ENCODE results near the gene ELF2.
"Not testable (repeated sequence)": the region's sequence is repeated elsewhere in the genome, so short reads cannot be mapped to it uniquely, and the experiment has no call there.

Gene ELF2

DNA sequence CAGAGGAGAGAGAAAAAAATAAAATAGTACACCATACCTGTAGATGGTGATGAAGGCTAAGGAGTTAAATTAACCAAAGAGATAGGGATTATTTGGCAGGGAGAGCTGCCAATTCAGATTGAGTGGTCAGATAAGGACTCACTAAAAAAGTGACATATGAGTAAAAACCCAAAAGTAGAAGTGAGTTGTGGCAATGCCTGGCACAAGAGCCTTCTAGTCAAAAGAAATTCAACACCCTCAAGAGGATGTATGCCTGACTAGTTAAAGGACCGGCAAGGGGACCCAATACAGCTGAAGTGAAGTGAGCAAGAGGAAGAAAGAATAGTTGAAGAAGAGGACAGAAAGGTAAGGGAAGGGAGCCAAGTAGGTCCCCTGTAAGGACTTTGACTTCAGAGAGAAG lies 34.9 kb downstream of the ELF2 start:
- DNase-seq: no peak

DNA sequence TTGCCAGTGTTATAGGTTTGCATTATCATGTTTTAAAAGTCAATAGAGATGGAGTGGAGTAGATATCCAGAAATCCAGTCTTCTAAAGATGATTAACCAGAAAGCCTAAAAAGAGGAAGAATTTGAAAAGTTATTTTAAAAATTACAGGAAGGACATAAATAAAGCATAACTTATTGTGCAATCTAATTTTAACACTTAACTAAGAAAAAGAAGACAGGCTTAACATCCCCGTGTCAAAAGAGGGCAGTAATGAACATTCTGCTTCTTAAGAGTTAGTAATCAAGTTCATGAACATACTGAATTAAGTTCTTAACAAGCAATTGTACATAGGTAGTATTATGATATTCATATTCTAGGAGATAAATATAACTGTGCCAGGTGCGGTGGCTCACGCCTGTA lies 39.3 kb downstream of the ELF2 start:
- no peak for DNase-seq

DNA sequence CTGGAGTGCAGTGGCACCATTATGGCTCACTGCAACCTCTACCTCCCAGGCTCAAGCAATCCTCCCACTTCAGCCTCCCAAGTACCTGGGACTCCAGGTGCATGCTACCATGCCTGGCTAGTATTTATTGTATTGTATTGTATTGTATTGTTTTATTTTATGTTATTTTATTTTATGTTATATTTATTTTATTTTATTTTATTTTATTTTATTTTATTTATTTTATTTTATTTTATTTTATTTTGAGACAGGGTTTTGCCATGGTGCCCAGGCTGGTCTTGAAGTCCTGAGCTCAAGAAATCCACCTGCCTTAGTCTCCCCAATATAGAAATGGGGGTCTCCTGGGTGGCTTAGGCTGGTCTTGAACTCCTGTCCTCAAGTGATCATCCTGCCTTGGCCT lies 42.6 kb downstream of the ELF2 start:
- DNase-seq: no peak

DNA sequence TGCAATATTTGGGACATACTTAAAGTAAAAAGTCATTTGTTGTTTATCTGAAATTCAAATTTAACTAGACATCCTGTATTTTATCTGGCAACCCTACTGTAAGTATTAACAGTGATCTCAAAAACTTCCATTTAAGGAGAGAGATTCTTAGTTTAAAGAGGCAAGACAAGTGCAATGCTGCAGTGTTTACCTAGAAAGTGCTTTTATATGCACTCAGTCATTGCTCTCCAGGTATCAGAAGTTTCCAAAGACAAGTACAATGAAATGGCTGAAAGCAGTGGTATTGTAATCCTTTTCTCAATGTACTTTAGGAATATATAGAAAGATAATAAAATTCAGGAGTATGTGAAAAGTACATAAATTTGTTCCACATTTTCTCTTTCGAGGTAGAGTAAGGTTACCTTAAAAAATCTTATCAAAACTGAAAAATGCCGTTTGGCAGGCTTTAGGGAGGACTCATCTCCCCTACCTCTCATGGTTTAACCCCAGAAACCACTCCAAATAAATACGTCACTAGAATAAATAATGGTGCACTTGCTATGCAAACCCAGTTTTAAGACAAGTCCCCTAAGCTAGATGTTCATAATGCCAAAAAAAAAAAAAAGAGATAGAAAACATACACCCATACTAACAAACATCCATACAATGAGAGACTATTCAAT lies 45.7 kb downstream of the ELF2 start:
- no peak for DNase-seq

DNA sequence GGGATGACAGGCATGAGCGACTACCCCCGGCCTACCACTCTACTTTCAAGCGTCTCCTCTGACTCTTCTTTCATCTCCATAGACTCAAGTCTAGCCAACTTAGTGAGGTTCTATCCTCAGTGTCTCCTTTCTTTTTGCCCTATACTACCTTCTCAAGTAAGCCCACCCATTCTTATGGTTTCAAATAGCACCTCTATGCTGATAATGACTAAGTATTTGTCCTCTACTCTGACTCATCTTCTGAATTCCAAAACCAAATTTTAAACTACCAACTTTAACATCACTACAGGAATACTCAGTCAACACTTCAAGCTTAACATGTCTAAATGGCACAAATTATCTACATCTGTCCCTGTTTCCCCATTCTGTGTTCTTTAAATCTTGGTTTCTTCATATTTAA lies 47.8 kb downstream of the ELF2 start:
- DNase-seq: no peak

DNA sequence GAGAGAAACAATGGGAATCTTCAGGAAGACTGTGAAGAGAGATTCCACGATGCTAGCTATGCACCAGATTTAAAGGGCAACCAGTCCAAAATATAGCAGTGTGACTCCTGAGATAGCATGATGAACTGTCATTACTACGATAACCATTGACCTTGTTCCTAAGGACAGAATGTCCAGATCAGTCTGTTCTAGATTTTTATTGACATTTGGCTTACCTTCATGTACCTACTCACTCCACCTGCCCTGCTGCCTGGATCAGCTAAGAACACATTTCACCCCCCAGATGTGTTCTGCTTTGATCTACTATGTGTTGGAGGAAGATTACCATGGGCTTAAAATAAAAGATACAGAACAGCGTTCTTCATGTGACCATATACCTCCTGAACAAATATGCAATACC lies 50.1 kb downstream of the ELF2 start:
- no peak for DNase-seq

DNA sequence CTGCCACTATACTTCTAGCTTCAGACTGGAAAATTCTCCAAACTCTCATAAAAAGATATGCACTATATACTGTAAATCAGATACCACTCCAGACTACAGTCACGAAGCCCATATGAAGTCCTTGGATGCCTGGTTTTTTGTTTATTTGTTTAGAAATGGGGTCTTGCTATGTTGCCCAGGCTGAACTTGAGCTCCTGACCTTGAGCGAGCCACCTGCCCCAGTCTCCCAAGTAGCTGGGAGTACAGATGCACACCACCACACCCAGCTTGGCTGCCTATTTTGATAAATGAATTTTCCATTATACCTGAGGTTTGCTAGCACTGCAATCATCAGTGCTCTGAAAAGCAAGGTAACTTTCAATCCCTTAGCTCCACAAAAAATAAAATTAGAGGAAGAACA lies 53.1 kb downstream of the ELF2 start:
- DNase-seq: no peak

DNA sequence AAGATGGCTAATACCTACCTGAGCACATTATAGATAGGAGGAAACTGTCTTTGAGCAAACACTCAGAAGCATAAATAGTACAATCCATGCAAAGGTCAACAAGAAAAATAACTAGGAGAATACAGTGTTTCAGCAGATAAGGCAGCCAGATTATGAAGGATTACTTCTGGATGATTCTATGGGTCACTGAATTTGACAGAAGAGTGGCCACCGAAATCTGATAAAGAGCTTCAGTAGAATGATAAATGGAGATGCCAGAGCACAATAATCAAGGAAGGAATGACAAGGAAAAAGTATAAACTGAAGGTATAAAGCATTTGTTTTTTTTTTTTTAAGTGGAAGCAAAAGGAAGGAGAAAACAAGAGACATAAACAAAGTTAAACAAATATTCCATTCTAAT lies 58.7 kb downstream of the ELF2 start:
- no peak for DNase-seq

DNA sequence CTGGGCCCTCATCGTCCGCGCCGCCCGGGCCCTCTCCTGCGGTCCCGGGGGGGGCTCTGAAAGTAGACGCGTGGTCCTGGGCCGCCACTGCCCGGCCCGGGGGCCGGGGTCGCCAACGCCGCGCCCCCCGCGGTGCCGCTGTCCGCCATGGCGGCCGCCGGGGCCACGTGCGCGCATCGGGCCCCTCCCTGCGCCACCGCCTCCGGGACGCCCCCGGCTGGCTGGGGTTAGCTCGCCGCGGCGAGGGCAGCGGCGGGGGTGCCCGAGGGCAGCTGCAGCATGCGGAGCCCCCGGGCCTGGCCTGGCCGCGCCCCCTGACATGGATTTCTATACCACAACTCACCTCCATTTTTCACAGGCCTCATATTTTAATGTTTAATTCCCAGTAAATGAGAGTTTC lies 61.8 kb downstream of the ELF2 start:
- DNase-seq: no peak

DNA sequence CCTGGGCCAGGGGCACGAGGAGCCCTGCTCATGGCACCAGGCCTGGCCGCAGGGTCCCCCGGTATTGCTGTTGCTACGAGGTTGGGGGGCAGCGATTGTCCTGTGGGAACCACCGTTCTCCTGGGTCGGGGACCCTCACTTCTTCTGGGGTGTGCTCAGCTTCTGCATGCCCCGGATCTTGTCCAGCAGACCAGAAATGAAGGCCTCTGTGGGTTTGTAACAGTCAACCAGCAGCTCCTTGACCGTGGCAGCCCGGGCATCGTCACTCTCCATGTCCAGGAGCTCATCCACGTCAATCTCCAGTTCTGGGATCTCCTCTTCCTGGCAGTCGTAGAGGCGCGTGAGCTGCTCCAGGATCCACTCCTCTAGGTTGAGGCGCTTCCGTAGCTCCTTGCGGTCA lies 62.2 kb downstream of the ELF2 start:
- DNase-seq: not testable (repeated sequence)

DNA sequence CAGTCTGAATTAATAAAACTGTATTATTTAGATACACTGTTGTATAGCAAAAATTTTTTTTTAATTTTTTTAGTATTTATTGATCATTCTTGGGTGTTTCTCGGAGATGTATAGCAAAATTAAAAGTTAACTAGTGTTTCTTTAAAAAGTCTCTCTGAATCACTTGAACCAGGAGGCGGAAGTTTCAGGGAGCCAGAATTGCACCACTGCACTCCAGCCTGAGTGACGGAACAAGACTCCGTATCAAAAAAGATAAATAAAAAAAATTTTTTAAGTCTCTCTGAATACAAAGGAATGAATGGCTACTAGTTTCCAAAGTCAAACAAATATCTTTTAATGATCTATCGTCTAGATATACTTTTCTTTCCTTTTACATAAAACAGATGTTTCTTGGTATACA lies 64.4 kb downstream of the ELF2 start:
- no peak for DNase-seq

DNA sequence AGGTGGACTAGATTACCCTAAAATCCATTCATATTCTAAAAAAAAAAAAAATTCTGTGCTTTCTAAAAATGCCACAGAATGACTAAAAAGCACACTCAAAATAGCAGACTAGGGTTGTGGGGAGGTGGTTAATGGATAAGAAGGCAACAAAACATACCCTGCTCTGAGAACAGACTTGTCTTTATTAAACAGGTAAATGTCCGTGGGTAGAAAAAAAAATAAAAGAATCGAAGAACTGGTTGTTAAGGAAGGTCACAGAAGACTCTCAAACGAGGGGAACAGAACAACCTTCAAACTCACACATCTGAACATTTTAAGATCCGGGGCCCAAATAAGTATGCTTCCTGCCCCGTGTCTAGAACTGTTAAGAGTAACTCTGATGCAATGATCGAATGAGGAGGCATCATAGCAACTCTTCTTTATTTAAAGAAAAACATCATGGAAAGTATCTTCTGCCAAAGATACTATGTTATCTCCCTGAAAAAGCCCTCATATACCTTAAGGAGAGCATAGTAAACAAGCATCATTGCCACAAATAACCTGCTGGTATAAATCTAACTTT lies 68.4 kb downstream of the ELF2 start:
- DNase-seq: no peak

DNA sequence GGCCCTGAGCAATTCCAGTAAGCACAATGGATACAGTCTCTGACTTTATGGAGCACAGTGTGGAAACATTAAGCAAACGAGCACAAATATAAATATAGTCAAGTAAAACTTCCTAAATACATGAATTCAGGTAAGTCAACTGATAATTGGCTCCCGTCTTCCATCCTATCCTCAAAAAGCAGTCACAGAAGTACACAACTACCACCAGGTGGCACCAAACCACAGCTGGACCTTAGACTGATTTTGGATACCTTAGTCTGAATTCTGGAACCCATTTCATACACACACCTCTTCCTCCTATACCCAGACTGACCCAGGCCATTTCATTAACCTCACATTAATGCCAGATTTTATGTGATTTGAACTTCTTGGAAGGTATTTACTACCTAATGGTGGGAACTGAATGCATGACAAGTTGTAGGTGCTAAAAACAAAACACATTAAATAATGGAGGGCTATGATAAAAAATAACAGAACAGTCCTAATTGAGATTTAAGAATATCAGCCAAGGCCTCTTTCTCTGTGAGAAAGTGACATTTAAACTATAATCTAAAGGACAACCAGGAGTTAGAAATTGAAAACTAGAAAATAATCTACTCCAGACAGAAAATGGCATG lies 77.5 kb downstream of the ELF2 start:
- peak; percentile 44 for DNase-seq

DNA sequence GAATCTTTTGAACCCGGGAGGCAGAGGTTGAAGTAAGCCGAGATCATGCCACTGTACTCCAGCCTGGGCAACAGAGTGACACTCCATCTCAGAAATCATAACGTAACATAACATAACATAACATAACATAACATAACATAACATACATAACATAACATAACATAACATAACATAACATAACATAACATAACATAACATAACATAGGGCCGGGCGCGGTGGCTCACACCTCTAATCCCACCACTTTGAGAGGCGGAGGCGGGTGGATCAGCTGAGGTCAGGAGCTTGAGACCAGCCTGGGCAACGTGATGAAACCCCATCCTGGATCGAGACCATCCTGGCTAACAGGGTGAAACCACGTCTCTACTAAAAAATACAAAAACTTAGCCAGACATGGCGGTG lies 84.7 kb downstream of the ELF2 start:
- DNase-seq: no peak

DNA sequence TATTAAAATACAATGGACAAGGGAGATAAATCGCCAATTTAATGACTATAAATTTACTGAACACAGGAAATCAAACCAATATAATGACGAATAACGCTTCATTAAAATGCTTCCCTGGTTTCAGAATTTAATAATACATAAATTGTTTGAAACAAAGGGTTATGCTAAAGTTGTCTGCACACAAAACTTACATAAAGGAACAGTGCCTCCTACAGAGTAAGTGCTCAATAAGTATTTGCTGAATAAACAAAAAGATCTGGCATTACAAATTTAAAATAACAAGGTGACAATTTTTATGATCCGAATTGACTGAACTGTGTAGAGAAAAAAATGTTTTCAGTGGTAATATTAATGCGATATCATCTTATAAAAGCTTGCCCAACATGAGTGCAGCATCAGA lies 91.9 kb downstream of the ELF2 start:
- no peak for DNase-seq

DNA sequence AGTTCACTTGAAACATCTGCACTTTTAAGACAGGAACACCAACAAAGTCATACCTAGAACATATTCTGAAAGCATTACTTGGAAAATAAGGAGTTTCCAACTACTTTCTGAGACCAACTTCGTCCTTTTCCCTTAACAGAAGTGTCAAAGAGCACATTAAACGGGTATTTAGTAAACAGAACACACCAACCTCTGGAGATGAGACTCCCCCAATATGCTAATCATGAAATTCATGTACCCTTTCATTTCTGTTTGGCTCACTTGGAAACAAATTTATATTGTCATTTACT lies 92.3 kb downstream of the ELF2 start:
- no peak for DNase-seq

DNA sequence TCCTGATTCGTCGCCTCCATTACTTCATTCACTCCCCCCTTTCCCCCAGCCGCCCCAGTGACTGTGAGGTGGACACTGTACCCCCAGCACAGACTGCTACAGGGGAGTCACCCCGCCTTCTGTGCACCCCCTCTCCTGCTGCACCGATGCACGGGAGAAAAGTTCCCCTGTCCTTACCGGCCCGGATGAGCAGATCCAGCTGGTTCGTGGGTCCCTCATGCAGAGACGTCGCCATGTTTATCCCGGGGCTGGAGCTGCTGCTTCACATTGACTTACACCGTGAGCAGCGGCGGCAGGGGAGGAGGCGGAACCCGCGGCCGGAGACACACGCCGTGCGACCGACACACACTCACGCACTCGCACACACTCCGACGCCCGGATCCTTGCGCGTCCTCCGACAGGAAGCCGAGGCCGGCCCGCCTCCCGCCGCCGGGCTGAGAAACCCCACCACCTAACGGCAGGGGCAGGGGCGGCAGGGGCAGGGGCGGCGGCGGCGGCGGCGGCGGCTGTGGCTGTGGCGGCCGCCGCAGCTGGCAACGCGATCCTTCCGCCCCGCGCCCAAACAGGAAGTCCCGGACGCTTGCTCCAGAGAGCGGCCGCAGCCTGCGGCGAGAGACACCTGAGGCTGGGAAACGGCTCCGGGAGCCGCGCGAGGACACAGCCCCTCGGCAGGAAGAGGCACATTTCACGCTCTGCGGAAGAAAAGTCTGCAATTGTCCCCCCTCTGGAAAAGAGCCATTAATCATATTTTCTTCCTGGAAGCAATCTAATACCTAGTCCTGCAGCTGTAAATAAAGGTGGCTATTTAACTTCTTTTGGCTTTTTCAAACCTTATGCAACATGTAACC lies 92.8 kb downstream of the ELF2 start:
- no peak for DNase-seq

DNA sequence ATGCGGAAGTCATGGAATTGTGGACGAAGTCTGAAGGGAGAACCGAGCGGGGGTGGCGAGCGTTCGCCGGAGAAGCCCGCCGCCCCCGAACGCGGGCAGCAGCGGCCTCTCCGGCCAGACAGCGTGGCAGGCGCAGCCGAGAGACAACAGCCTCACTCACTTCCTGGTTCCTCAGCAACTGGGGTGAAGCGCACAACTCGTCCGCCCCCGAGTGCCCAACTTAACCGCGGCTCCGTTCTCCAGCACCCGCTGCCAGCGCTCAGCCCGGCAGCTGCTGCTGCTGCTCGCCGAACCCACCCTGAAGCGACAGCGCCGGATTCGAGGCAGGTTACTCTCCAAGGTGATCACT lies 93.4 kb downstream of the ELF2 start:
- peak; percentile 7 for DNase-seq

DNA sequence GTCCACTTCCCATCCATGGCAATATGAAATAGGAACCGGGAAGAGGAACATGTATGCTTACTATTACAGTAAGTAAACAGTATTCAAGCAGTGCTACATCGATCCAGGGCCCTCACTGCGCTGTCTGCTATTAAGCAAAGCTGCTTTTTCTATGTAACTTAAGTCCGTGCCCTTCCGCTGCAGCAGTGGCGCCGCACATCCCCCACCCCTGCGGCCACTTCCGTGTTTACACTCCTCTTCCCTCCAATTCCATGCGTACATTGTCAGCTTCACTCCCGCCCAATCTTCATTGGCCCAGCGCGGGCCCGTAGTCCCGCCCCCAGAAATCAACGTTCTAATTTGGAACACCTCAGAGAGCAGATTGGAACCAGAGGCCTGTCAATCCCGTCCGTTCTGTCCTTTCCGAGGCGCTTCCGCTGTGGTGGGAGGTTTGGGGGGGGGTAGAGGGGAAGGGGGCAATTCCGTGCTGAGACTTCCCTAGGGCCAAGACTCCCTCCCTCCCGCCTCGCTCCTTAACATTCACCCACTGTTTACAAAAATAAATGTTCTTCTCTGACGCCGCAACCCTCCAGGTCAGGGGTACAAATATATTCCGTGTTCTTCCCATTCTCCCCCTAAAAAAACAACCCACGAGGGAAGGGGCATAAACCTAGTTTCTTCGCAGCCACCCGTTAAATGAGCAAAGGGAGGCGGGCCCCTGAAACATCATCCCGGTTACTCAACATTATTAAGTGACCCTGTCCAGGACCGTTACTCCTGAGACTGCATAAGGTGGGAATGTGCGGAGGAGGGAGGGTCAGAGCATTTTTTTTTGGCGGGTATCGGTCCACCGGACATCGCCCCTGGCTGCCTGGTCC lies 94.0 kb downstream of the ELF2 start:
- peak; percentile 95 for DNase-seq

DNA sequence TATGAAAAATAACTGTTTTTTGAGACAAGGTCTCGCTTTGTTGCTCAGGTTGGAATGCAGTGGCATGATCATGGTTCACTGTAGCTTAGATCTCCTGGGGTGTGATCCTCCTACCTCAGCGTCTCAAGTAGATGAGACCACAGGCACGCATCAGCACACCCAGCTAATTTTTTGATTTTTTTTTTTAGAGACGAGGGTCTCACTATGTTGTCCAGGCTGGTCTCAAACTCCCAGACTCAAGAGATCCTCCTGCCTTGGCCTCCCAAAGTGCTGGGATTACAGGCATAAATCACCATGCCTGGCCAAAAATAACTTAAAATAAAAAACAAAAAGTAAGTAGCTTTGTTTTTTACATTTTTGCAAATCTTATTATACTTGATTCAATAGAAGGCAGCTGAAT lies 98.1 kb downstream of the ELF2 start:
- no peak for DNase-seq

DNA sequence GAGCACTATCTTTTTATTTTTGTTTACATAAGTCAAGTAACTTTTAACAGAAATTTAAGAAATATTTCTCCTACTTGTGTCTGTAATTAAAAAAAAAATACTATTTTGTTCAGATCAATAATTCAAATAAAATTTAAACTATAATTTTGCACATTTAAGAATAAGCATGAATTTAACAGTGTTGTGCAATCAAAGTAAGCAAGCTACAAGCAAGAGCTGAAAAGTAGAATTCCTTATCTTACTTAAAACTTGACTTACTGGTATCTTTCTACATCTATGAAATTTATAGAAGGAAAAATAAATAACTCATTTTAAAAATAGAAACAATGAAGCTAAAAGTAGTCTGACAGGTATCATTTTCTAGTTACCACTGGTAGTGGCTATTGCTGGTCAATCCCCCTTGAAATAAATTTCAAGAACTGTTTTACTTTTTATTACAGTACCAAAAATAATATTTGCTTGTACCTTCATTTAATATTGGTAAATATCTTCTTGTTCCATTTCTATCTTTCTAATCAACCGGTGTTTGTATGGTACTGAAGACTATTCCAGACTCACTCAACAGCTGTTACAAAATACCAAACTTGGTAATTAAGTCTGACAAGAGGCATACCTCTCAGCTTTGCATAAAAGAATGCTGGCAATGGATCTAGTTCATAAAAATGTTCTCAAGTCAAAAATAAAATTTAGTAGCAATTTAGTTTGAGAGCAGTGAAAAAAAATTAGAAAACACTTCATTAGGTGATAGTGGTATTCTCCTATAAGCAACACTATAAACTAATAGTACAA lies 99.3 kb downstream of the ELF2 start:
- DNase-seq: no peak

DNA sequence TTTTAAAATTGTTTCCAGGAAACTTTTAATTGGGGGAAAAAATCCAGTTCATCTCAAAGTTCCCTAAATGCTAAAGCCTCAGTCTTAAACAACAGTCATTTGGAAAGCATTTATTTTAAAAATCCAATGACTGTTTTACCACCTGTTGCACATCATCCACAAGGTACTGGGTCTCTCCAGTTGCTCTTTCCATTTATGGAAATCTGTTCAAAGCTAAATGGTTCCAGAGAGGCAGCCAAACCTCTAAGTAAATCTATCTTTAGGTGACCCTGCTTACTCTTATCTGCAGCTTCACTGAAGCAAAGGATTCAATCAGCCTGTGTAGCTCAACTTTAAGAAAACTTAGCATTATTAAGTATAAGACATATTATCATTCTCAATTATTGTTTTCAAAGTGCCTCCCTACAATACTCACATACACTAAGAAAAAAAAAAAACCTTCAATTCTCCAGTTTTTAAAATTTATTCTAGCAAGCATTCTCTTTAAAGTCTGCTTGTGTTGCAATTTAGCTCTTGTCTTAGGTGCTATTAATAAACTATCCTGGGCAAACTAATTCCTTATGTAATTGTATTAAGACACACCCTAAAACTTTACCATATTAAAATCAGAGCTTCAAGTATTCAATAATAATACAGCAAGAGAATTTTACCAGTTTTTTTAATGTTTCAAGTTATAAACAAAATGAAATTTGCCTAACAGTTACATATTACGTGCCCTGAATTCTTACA lies 100.8 kb downstream of the ELF2 start:
- no peak for DNase-seq
